Psoas muscle (tissue), 8 donors: ENCODE results near the gene GAS6. TPM values are rescaled to one million over a fixed set of nuclear protein-coding genes. Genes with fewer than 3 reads are reported as not detected.
A peak's percentile ranks its signal among the peaks of the same experiment; 100 is the strongest.
"Not testable (repeated sequence)": the region's sequence is repeated elsewhere in the genome, so short reads cannot be mapped to it uniquely, and the experiment has no call there.

Experiments
- ATAC-seq, 4 donors: fragments of 200-7000 bp; cut with Tn5 transposase; one replicate each; pipeline ENCODE4 v1.9.1; 2020; ENCODE audit warnings: moderate library complexity in 3 of 4, mild to moderate bottlenecking in 2 of 4
- DNase-seq, 2 donors: peaks; one replicate each; pipeline ENCODE4 v3.0.0-alpha.2; 2020
- H3K27ac ChIP-seq: fragments of 200-600 bp; one replicate; pipeline ENCODE4 v1.8.0; 2022
- H3K27me3 ChIP-seq, 3 donors: fragments of 200-600 bp in 1 of 3; one replicate each; pipeline versions ENCODE4 v1.6.1 to v1.8.0; 2013 to 2022; ENCODE audit warnings: low read length in 2 of 3, mild to moderate bottlenecking in 2 of 3, moderate library complexity in 1 of 3; ENCODE audit not compliant: insufficient read depth in 3 of 3
- H3K36me3 ChIP-seq, 2 donors: fragments of 200-600 bp in 1 of 2; one replicate each; pipeline versions ENCODE4 v1.6.1 to v1.8.0; 2013 to 2022; ENCODE audit warnings: low read depth in 1 of 2, mild to moderate bottlenecking in 1 of 2, moderate library complexity in 1 of 2; ENCODE audit not compliant: insufficient read depth in 1 of 2
- H3K4me1 ChIP-seq: fragments of 200-600 bp; one replicate; pipeline ENCODE4 v1.8.0; 2022
- H3K4me3 ChIP-seq: fragments of 200-600 bp; one replicate; pipeline ENCODE4 v1.8.0; 2022; ENCODE audit warnings: mild to moderate bottlenecking
- H3K9me3 ChIP-seq: fragments of 200-600 bp; one replicate; pipeline ENCODE4 v1.8.0; 2022
- WGBS, 3 donors: extraction: QIAGEN DNeasy Blood & Tissue Kit; methylation state at CpG; one replicate each; pipeline versions ENCODE4 v1.1.6 to v1.1.7; 2013; 5-methylcytosine and 5-hydroxymethylcytosine counted together
- intact Hi-C, 2 donors: fragments of 100-400 bp; cut with DNase I; formaldehyde crosslinking; loops; one replicate each; pipeline versions ENCODE4 v1.11.0 to v1.14.2; 2022
- long read RNA-seq, 2 donors: library from polyadenylated mRNA; unstranded; transcript quantifications; one replicate each; pipeline ENCODE4 v2.0.0, GENCODE V29; 2021
- polyA plus RNA-seq, 3 donors: library from polyadenylated mRNA; stranded (reverse); fragments of 200-250 nt; gene quantifications; one replicate each; pipeline ENCODE4 v1.2.3, GENCODE V29; 2013
- total RNA-seq, 4 donors: library from RNA; stranded (reverse); fragmentation: NEBNext Ultra II Directional in 2 of 4; extraction: Animal tissue kit (Norgen Biotek cat#: 25700) in 2 of 4; gene quantifications; one replicate each; pipeline versions ENCODE4 v1.2.1 to v1.2.4, GENCODE V29; 2021 to 2023
- TF ChIP-seq, protein P1 (sequence below): fragments of 200-600 bp; IDR thresholded peaks from one replicate; pipeline ENCODE4 v1.8.0; 2022; ENCODE audit warnings: antibody characterized with exemption
- donor health status: healthy with polysubstance abuse.
- donor health status: DM: no; HTN: no; CAD: no; lungs with moderate emphysema.
- donor health status: Bipolar disorder and iron deficiency.
- donor health status: healthy.
- donor health status: DM: yes; HTN: yes; CAD: no.
- donor health status: DM: no; HTN: no; CAD: no.
- donor health status: DM: no; HTN: no; CAD: no.
- donor health status: DM: yes; HTN: yes; CAD: no.

Gene GAS6
- total RNA-seq (100 to 1,000 TPM in 1 of 4 donors, 10 to 100 TPM in 3; 65.5 to 103 (median 75.9) TPM), polyA plus RNA-seq (10 to 100 TPM; 51.6 to 90.9 (median 52.1) TPM)
- long read RNA-seq, donor 1, transcript GAS6-201 (15 exons, 2,490 nt) = major isoform, 243 of 397 reads
- long read RNA-seq, donor 1, transcript GAS6-204 (1 exons, 2,646 nt) = minor isoform, 38 of 397 reads
- long read RNA-seq, donor 1, partial matches to known transcripts = 80 of 397 reads
- long read RNA-seq, donor 1, other reads (novel, unspliced or antisense) = 34 of 397 reads
- long read RNA-seq, donor 2, transcript GAS6-201 (15 exons, 2,490 nt) = major isoform, 385 of 617 reads
- long read RNA-seq, donor 2, partial matches to known transcripts = 161 of 617 reads
- long read RNA-seq, donor 2, other reads (novel, unspliced or antisense) = 64 of 617 reads

DNA sequence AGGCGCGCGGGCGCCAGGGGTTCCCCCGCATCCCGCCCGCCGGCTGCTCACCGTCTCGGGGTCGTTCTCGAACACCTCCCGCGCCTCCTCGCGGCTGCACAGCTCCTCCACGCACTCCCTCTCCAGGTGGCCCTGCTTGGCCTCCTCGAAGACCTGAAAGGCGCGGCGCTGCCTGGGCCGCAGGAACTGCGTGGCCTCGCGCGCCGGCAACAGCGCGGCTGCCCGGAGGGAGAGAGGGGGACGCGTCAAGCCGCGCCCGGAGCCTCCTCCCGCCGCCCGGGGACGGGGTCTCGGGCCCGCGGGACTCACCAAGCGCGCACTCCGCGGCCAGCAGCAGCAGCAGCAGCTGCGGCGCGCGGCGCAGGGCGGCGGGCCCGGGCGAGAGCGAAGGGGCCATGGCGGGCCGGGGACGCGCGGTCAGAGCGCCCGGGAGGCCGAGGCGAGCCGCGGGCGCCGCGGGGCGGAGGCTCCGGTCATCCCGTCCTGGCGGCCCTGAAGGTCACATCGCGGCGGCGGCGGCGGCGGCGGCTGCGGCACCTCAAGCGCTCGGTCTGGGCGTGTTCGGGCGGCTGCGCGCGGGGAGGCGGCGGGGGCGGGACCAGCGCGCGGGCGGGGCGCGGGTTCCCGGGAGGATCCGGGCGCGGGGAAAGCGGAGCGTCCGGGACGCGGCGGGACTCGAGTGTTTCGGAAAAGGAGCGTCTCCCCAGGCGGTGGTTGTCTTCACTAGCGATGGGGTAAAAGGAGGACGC lies at the start of gene GAS6:
TSS of gene GAS6 (minus strand) at position 553 of the 749 bp plus-strand sequence. CDS start at position 397, 156 bp downstream.
- Histone ChIP-seq H3K27ac (peak within 1 kb of the TSS; percentile 85), H3K4me1 (peaks cover 24% of the 10 kb centered on the region), H3K4me3 (peak within 1 kb of the TSS; percentile 90), H3K27me3 (no peaks in the 10 kb centered on the region), H3K9me3 (no peaks in the 10 kb centered on the region), H3K36me3 (peaks cover 0 to 9% of the 10 kb centered on the region in 2 donors)
- ATAC-seq (peak; percentile 59 to 84 (median 70)), DNase-seq (peak; percentile 74 to 87)
- TF ChIP-seq, protein P1, sequence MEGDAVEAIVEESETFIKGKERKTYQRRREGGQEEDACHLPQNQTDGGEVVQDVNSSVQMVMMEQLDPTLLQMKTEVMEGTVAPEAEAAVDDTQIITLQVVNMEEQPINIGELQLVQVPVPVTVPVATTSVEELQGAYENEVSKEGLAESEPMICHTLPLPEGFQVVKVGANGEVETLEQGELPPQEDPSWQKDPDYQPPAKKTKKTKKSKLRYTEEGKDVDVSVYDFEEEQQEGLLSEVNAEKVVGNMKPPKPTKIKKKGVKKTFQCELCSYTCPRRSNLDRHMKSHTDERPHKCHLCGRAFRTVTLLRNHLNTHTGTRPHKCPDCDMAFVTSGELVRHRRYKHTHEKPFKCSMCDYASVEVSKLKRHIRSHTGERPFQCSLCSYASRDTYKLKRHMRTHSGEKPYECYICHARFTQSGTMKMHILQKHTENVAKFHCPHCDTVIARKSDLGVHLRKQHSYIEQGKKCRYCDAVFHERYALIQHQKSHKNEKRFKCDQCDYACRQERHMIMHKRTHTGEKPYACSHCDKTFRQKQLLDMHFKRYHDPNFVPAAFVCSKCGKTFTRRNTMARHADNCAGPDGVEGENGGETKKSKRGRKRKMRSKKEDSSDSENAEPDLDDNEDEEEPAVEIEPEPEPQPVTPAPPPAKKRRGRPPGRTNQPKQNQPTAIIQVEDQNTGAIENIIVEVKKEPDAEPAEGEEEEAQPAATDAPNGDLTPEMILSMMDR = peak; percentile 23
- intact Hi-C loops = loop anchor here (2.0 to 10.0 kb wide), 5 partner anchors 27 to 84 kb away; no protein-coding TSS in a partner anchor
- WGBS, 3 donors = 0 to 1% (median 0%) methylated on average over 66 to 116 of the region's 116 CpGs

DNA sequence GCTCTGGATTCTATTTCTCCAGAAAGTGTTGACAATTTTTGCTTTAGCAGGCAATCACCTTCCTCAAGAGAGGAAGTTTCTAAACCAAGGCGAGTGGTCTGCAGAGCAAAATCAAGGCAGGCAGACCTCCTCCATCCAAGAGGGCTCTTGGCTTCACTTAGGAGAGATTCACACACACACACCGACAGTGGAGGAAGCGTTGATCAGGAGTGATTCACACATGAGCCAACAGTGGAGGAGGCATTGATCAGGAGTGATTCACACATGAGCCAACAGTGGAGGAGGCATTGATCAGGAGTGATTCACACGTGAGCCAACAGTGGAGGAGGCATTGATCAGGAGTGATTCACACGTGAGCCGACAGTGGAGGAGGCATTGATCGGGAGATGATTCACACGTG lies 49.5 kb upstream of the GAS6 start:
- DNase-seq, H3K27ac ChIP-seq, H3K36me3 ChIP-seq, H3K9me3 ChIP-seq, H3K4me1 ChIP-seq, ATAC-seq, intact Hi-C loops, H3K4me3 ChIP-seq: not testable (repeated sequence)
- peaks cover 0 to 10% (median 6%) of the 10 kb centered on the region in 3 donors for H3K27me3 ChIP-seq
- 75 to 89% (median 76%) methylated on average over 8 of the region's 8 CpGs for WGBS, 3 donors

DNA sequence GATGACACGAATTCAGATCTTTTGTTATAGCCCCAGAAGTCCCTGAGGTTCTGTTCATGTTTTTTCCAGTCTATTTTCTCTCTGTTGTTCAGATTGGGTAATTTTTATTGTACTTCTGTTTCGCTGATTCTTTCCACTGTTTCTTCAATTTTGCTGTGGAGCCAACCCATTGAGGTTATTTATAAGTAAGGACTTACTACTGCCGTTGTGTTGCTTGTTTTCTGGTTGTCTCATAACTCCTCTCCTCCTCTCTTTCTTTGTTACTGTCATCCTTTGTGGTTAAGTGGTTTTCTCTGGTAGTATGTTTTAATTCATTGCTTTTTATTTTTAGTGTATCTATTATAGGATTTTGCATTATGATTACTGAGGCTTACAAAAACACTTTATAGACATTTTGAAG lies 48.7 kb upstream of the GAS6 start:
- TF ChIP-seq, protein P1 = no peak
- Histone ChIP-seq H3K27me3 (peaks cover 0 to 8% (median 6%) of the 10 kb centered on the region in 3 donors), H3K27ac (no peak overlapping the region), H3K4me1 (no peaks in the 10 kb centered on the region), H3K36me3 (no peaks in the 10 kb centered on the region), H3K9me3 (no peaks in the 10 kb centered on the region), H3K4me3 (no peak overlapping the region)
- intact Hi-C loops = no loop called here
- WGBS, 3 donors = 54 to 68% (median 64%) methylated on average over 3 of the region's 3 CpGs
- ATAC-seq = no peak
- no peak for DNase-seq

DNA sequence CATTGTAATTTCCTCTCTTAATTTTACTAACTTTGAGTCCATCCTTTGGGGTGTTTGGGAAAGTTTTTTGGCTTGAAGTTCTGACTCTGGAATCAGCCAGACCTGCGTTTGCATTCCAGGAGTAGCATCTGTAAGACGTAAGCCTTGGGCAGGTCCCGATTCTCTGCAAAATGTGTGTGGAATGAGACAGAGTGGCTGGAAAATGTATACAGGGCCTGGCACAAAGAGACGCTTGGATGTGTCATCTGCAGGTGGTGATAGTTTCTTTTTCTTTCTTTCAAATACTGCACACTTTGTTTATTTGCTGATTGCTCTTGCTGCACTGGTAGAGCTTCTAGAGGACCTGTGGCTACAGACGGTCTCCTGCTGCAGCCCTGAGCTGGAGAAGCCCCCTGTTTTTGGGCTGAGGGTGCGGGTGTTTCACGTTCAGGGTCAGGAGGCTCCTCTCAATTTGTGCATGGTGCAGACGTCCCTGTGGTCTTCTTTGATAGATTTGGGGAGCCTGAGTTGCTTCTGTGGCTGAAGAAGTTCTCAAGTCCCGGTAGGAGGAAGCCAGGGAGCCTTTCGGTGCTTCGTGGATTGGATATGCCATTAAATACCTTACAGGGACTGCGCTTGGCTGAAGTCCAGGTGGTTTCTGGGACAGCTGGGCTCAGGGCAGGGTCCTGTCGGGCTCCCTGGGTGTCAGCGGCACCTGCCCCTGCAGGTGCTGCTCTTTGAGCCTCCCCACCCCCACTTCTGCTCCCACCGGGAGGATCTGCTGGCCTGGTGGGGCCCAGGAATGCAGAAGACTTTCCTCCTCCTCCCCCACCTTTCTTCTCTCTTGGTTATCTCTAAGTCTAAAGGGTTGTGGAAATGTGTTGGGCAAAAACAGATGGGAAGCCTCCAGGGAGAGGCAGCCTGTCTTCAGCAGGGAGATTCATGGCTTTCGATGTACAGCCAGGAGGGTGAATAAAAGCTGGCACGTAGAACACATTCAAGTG lies 44.0 kb upstream of the GAS6 start:
- intact Hi-C loops = no loop called here
- DNase-seq (no peak), ATAC-seq (peak in 2 of 4 donors; percentile 44 to 47)
- TF ChIP-seq, protein P1 = no peak
- Histone ChIP-seq H3K9me3 (no peaks in the 10 kb centered on the region), H3K4me1 (no peaks in the 10 kb centered on the region), H3K4me3 (no peak overlapping the region), H3K27me3 (no peaks in the 10 kb centered on the region), H3K27ac (no peak overlapping the region), H3K36me3 (no peaks in the 10 kb centered on the region)
- WGBS, 3 donors = 60 to 64% (median 64%) methylated on average over 17 of the region's 17 CpGs
